ENCODE measurements around the gene CINP.

DNA sequence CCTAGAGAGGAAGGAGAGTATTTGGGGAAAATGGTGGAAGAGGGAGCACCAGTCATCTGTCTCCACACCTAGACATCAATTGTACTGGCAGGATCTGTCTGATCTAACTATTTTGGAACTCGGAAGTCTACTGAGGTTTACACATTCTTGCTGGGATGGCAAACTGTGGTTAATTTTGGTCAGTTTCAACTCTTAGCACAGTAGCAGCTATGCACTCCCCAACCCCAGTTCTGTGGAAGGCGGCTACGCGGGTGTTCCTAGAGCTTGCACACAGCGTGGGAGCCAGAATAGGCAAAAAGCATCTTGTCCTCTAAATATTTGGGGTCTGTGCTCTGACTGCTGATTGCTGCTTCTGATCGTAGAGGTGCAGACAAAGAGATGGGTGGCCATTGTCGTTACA lies 33.8 kb upstream of the CINP start:
- TF ChIP-seq EZH2phosphoT487 (IDR thresholded peaks at IDR 0.05; ENCODE audit: borderline replicate concordance, low read length) (no peak), EZH2 (IDR thresholded peaks at IDR 0.05; ENCODE audit: low read length, unreplicated experiment) (no peak)
- TF ChIP-seq, protein P1, sequence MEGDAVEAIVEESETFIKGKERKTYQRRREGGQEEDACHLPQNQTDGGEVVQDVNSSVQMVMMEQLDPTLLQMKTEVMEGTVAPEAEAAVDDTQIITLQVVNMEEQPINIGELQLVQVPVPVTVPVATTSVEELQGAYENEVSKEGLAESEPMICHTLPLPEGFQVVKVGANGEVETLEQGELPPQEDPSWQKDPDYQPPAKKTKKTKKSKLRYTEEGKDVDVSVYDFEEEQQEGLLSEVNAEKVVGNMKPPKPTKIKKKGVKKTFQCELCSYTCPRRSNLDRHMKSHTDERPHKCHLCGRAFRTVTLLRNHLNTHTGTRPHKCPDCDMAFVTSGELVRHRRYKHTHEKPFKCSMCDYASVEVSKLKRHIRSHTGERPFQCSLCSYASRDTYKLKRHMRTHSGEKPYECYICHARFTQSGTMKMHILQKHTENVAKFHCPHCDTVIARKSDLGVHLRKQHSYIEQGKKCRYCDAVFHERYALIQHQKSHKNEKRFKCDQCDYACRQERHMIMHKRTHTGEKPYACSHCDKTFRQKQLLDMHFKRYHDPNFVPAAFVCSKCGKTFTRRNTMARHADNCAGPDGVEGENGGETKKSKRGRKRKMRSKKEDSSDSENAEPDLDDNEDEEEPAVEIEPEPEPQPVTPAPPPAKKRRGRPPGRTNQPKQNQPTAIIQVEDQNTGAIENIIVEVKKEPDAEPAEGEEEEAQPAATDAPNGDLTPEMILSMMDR (conservative IDR thresholded peaks at IDR 0.05; ENCODE audit: low read depth, low read length), result no peak
